GM21528 (cell line): ENCODE measurements around the gene PLD4.
"Not testable (repeated sequence)": the region's sequence is repeated elsewhere in the genome, so short reads cannot be mapped to it uniquely, and the experiment has no call there.

Source experiments
- ATAC-seq: cut with Tn5 transposase; IDR thresholded peaks from one replicate; pipeline ENCODE4 v1.9.1; 2021; ENCODE audit warnings: mild to moderate bottlenecking, moderate library complexity; ENCODE audit not compliant: unreplicated experiment, low FRiP score

PLD4 gene

GRCh38 chr14:104898195-104898558 lies 26.5 kb upstream of the PLD4 start:
- no peak for ATAC-seq

GRCh38 chr14:104898870-104899510 lies 25.7 kb upstream of the PLD4 start:
- no peak for ATAC-seq

GRCh38 chr14:104899781-104900180 lies 24.9 kb upstream of the PLD4 start:
- no peak for ATAC-seq

DNA sequence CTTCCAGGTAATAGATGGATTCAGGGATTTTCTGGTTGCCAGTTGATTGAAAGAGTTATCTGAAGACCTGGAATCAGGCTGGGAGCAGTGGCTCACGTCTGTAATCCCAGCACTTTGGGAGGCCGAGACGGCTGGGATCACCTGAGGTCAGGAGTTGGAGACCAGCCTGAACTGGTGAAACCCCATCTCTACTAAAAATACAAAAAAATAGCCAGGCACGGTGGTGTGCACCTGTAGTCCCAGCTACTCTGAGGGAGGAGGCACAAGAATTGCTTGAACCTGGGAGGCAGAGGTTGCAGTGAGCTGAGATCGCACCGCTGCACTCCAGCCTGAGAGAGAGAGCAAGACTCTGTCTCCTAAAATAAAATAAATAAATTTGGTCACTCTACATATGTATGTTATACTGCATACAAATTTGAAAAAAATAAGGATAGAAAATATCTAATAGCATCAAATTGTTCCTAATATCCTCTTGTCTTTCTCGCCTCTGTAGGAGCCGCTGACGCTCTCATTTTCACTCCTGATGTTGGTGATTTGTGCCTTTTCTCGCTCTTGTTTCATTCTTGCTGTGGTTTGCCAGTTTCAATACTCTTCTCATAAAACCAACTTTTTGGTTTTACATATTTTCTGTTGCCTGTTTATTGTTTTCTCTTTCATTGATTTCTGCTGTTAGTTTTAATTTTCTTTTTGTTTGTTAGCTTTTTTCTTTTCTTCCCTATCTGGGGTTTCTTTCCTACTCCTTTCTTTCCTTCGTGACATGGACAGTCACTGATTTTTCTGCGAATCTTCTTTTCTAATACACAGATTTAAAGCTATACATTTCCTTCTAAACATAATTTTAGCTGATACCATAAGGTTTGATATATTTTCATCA lies 23.8 kb upstream of the PLD4 start:
- no peak for ATAC-seq

GRCh38 chr14:104903990-104904389 lies 20.7 kb upstream of the PLD4 start:
- ATAC-seq, result no peak

- ATAC-seq, result not testable (repeated sequence)
These were observed 19.8 kb upstream of the PLD4 start for GRCh38 chr14:104904650-104905578.

DNA sequence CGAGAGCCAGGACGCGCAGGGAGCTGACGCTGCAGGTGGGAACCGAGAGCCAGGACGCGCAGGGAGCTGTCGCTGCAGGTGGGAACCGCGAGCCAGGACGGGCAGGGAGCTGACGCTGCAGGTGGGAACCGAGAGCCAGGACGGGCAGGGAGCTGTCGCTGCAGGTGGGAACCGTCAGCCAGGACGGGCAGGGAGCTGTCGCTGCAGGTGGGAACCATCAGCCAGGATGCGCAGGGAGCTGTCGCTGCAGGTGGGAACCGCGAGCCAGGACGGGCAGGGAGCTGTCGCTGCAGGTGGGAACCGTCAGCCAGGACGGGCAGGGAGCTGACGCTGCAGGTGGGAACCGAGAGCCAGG lies 19.1 kb upstream of the PLD4 start:
- ATAC-seq, result not testable (repeated sequence)

- ATAC-seq, result no peak
These were observed 16.4 kb upstream of the PLD4 start for GRCh38 chr14:104908303-104908702.

DNA sequence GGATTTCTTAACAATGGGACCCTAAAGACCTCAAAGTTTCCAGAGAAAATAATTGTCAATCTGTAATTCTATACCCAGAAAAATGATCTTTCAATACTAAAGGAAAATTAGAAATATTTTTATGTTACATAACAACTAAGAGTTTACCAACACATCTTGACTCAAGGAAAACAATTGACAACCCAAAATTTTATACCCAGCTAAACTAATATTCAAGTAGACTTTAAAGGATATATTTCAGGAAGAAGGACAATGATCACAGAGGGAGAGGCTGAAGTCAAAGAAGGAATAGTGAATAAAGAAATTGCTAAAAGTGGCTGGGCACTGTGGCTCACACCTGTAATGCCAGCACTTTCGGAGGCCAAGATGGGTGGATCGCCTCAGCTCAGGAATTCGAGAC lies 12.6 kb upstream of the PLD4 start:
- ATAC-seq, result no peak

- ATAC-seq, result no peak
These were observed 11.2 kb upstream of the PLD4 start for GRCh38 chr14:104913435-104913834.

GRCh38 chr14:104917116-104917515 lies 7.6 kb upstream of the PLD4 start:
- ATAC-seq, result no peak

DNA sequence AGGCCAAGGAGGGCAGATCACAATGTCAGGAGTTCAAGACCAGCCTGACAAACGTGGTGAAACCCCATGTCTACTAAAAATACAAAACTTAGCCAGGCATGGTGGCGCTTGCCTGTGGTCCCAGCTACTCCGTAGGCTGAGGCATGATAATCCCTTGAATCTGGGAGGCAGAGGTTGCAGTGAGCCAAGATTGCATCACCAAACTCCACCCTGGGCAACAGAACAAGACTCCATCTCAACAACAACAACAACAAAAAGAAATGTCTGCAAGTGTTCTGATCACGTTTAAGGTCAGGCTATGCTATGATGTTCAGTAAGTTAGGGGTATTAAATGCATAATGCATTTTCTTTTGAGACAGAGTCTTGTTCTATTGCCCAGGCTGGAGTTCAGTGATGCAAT lies 6.7 kb upstream of the PLD4 start:
- no peak for ATAC-seq

GRCh38 chr14:104919152-104919992 lies 5.3 kb upstream of the PLD4 start:
- ATAC-seq, result not testable (repeated sequence)

GRCh38 chr14:104919993-104920315 lies 4.7 kb upstream of the PLD4 start:
- ATAC-seq, result no peak

- no peak for ATAC-seq
These were observed 849 bp upstream of the PLD4 start for GRCh38 chr14:104923640-104924420.

- ATAC-seq, result no peak
These were observed 655 bp downstream of the PLD4 start for GRCh38 chr14:104925214-104925854.

- no peak for ATAC-seq
These were observed 1.4 kb downstream of the PLD4 start for GRCh38 chr14:104925855-104926609.
